ENCODE results near the gene PPDPF. TPM values are rescaled to one million over a fixed set of nuclear protein-coding genes. Genes with fewer than 3 reads are reported as not detected.

The PPDPF gene
- total RNA-seq, 1 experiment from 2014 or later, result 149 TPM

GRCh38 chr20:63503524-63503923, 17.0 kb upstream of the PPDPF start:
- no peak overlapping the region for H3K9ac ChIP-seq (ENCODE audit: extremely low read depth, insufficient read length, low read length)
- H2BK12ac ChIP-seq (ENCODE audit: insufficient read length, low read depth, low read length), result no peak overlapping the region
- no peak overlapping the region for H3K23ac ChIP-seq (ENCODE audit: insufficient read length, low read depth, low read length)
- H4K8ac ChIP-seq (replicated peaks; ENCODE audit: insufficient read length, low read depth, low read length), result no peak overlapping the region
- no peaks in the 10 kb centered on the region for H3K9me3 ChIP-seq (ENCODE audit: control insufficient read depth, low read depth, low read length)
- no peak overlapping the region for H4K91ac ChIP-seq (ENCODE audit: insufficient read length, low read depth, low read length)
- no peak overlapping the region for H2AK5ac ChIP-seq (ENCODE audit: insufficient read length, low read length)
- peaks cover 2% of the 10 kb centered on the region for H4K20me1 ChIP-seq (ENCODE audit: control insufficient read depth, insufficient read depth, insufficient read length)
- no peak overlapping the region for H3K4me2 ChIP-seq (ENCODE audit: insufficient read depth, insufficient read length, low read length)
- Mint-ChIP-seq H3K4me1 (no peaks in the 10 kb centered on the region), H3K36me3 (ENCODE audit: insufficient read depth in 1 of 3, low read depth in 3 of 3) (peaks cover 0 to 20% (median 0%) of the 10 kb centered on the region in 3 experiments; a peak in 3 of 7 replicates), H3K9me3 (peaks cover 7 to 22% of the 10 kb centered on the region in 2 experiments; a peak in 4 of 5 replicates), H3K27ac (no peak overlapping the region), H3K27me3 (ENCODE audit: low read depth) (peaks cover 58% of the 10 kb centered on the region), H3K4me3 (no peak overlapping the region)
- H3K18ac ChIP-seq (ENCODE audit: insufficient read length, low read depth, low read length), result no peak overlapping the region
- no peak overlapping the region for H2BK5ac ChIP-seq (ENCODE audit: insufficient read length, low read length)
- no CpG with 5 or more reads among the region's 7 CpGs for WGBS (ENCODE audit: extremely low coverage, insufficient read length, low lambda C conversion rate)
- no peaks in the 10 kb centered on the region for H3K79me1 ChIP-seq (ENCODE audit: insufficient read depth, low read depth, low read length, poor library complexity, severe bottlenecking)
- H2BK15ac ChIP-seq (ENCODE audit: low read depth, low read length), result no peak overlapping the region
- no peak overlapping the region for H2AFZ ChIP-seq (ENCODE audit: low read length)
- H2BK120ac ChIP-seq (ENCODE audit: low read depth, low read length, poor library complexity, severe bottlenecking), result no peak overlapping the region
- H3K4ac ChIP-seq (ENCODE audit: low read depth, low read length), result no peak overlapping the region
- H3K4me1 ChIP-seq (ENCODE audit: insufficient read depth, low read length), result no peaks in the 10 kb centered on the region
- H3K79me2 ChIP-seq (ENCODE audit: insufficient read depth, low read length), result no peaks in the 10 kb centered on the region
- DNase-seq, result no peak
- H3T11ph ChIP-seq (ENCODE audit: low read length), result no peak overlapping the region
- no peak overlapping the region for H3K27ac ChIP-seq (ENCODE audit: insufficient read length, low read depth, low read length)
- no peak overlapping the region for H2BK20ac ChIP-seq (ENCODE audit: low read depth, low read length, poor library complexity, severe bottlenecking)
- H3K56ac ChIP-seq (ENCODE audit: insufficient read length, low read depth, low read length), result no peak overlapping the region
- H3K23me2 ChIP-seq (ENCODE audit: insufficient read length, low read depth, low read length, poor library complexity, severe bottlenecking), result no peaks in the 10 kb centered on the region
- TF ChIP-seq CTCF (conservative IDR thresholded peaks at IDR 0.05), result no peak
- no peaks in the 10 kb centered on the region; the same call in 1 of the 2 replicates for H3K27me3 ChIP-seq (ENCODE audit: insufficient read depth, low read length)
- no peak overlapping the region for H3K14ac ChIP-seq (ENCODE audit: insufficient read depth, low read length)
- H4K5ac ChIP-seq (ENCODE audit: insufficient read length, low read depth, low read length), result no peak overlapping the region
